Hepatocyte (in vitro differentiated cells): ENCODE measurements around the gene LENEP. TPM values are rescaled to one million over a fixed set of nuclear protein-coding genes. Genes with fewer than 3 reads are reported as not detected.

Experiments used
- DNase-seq: peaks from one replicate; pipeline ENCODE4 v3.0.0-alpha.2; 2016; ENCODE audit warnings: low spot score
- H2AFZ ChIP-seq: fragments of 200-600 bp; sonication (generic); 2 replicates; pipeline ENCODE4 v1.6.0; 2016; ENCODE audit warnings: antibody characterized with exemption, mild to moderate bottlenecking
- H3K27ac ChIP-seq: fragments of 200-600 bp; sonication (generic); 2 replicates; pipeline ENCODE4 v1.5.1; 2016; ENCODE audit warnings: mild to moderate bottlenecking
- H3K27me3 ChIP-seq: fragments of 200-600 bp; sonication (generic); 2 replicates; pipeline ENCODE4 v1.6.1; 2016
- H3K36me3 ChIP-seq: fragments of 200-600 bp; sonication (generic); replicated peaks from 2 replicates; pipeline ENCODE4 v1.5.1; 2016; ENCODE audit warnings: low read depth; ENCODE audit not compliant: insufficient read depth
- H3K4me1 ChIP-seq: fragments of 200-600 bp; sonication (generic); 2 replicates; pipeline ENCODE4 v1.5.1; 2016; ENCODE audit warnings: mild to moderate bottlenecking, moderate library complexity; ENCODE audit not compliant: insufficient read depth
- H3K4me2 ChIP-seq: fragments of 200-600 bp; sonication (generic); 2 replicates; pipeline ENCODE4 v1.6.0; 2016
- H3K4me3 ChIP-seq: fragments of 200-600 bp; sonication (generic); 2 replicates; pipeline ENCODE4 v1.5.1; 2016; ENCODE audit warnings: mild to moderate bottlenecking
- H3K79me2 ChIP-seq: fragments of 200-600 bp; sonication (generic); 2 replicates; pipeline ENCODE4 v1.6.0; 2017; ENCODE audit warnings: mild to moderate bottlenecking
- H3K9me2 ChIP-seq: fragments of 200-600 bp; sonication (generic); replicated peaks from 2 replicates; pipeline ENCODE4 v1.6.0; 2017; ENCODE audit warnings: mild to moderate bottlenecking; ENCODE audit not compliant: insufficient read depth
- H3K9me3 ChIP-seq: fragments of 200-600 bp; sonication (generic); 2 replicates; pipeline ENCODE4 v1.5.1; 2016; ENCODE audit warnings: low read depth, mild to moderate bottlenecking
- H4K20me1 ChIP-seq: fragments of 200-600 bp; sonication (generic); 2 replicates; pipeline ENCODE4 v1.6.0; 2016; ENCODE audit warnings: mild to moderate bottlenecking; ENCODE audit not compliant: insufficient read depth, poor library complexity, severe bottlenecking
- EZH2 ChIP-seq: fragments of 200-600 bp; sonication (generic); IDR thresholded peaks from 2 replicates; pipeline ENCODE4 v1.6.1; 2016; ENCODE audit warnings: antibody characterized with exemption, mild to moderate bottlenecking, borderline replicate concordance
- EZH2phosphoT487 ChIP-seq: fragments of 200-600 bp; sonication (generic); IDR thresholded peaks from one replicate; pipeline ENCODE4 v1.6.1; 2018; ENCODE audit warnings: antibody characterized with exemption, mild to moderate bottlenecking, low read depth, moderate library complexity; ENCODE audit not compliant: unreplicated experiment, severe bottlenecking
- WGBS: methylation state at CpG from one replicate; pipeline ENCODE4 v1.1.6; 2016; ENCODE audit warnings: low lambda C conversion rate; ENCODE audit errors: missing lambda C conversion rate; 5-methylcytosine and 5-hydroxymethylcytosine counted together
- polyA plus RNA-seq: library from polyadenylated mRNA; unstranded; fragments of >200 nt; fragmentation: Nextera tagmentation; extraction: Ambion mirVana; gene quantifications from 2 replicates; pipeline ENCODE4 v1.2.1, GENCODE V29; 2016
- total RNA-seq: library from RNA; depleted of rRNA; stranded (reverse); fragments of >200 nt; gene quantifications from 2 replicates; pipeline ENCODE4 v1.2.3, GENCODE V29; 2014
- TF ChIP-seq, protein P1 (sequence below): fragments of 200-600 bp; sonication (generic); IDR thresholded peaks from 2 replicates; pipeline ENCODE4 v1.5.1; 2016; ENCODE audit warnings: antibody characterized with exemption, mild to moderate bottlenecking; ENCODE audit not compliant: poor library complexity

Gene LENEP
- total and polyA plus RNA-seq, 2 experiments from 2014 or later: not detected

DNA sequence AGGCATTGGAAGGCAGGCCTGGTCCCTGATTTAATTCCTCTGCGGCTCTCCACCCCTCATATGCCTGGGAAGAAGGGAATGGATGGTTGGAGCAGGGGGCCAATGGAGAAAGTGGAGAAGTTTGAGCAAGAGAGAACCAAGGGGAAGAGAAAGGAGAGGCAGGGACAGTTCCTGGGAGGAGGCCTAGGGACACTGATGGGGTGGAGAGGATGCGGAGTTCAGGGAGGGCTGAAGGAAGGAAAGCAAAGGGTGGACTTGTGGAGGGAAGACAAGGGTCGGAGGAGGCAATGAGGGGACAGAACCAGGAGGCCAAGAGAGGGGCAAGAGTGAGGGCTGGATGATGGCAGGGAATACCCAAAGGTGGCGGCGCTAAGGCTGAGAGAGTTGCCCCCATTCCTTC, 16.4 kb downstream of the LENEP start:
- Histone ChIP-seq H3K36me3 (no peaks in the 10 kb centered on the region), H4K20me1 (peaks cover 11% of the 10 kb centered on the region)

GRCh38 chr1:155010211-155010918, 17.0 kb downstream of the LENEP start:
- no peak overlapping the region for H3K4me3 ChIP-seq
- 68% methylated on average over 8 of the region's 11 CpGs for WGBS
- H3K27me3 ChIP-seq: no peaks in the 10 kb centered on the region
- peaks cover 67% of the 10 kb centered on the region for H3K79me2 ChIP-seq
- TF ChIP-seq, protein P1, sequence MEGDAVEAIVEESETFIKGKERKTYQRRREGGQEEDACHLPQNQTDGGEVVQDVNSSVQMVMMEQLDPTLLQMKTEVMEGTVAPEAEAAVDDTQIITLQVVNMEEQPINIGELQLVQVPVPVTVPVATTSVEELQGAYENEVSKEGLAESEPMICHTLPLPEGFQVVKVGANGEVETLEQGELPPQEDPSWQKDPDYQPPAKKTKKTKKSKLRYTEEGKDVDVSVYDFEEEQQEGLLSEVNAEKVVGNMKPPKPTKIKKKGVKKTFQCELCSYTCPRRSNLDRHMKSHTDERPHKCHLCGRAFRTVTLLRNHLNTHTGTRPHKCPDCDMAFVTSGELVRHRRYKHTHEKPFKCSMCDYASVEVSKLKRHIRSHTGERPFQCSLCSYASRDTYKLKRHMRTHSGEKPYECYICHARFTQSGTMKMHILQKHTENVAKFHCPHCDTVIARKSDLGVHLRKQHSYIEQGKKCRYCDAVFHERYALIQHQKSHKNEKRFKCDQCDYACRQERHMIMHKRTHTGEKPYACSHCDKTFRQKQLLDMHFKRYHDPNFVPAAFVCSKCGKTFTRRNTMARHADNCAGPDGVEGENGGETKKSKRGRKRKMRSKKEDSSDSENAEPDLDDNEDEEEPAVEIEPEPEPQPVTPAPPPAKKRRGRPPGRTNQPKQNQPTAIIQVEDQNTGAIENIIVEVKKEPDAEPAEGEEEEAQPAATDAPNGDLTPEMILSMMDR: no peak
- TF ChIP-seq EZH2phosphoT487 (no peak), EZH2 (no peak)
- no peaks in the 10 kb centered on the region for H3K9me3 ChIP-seq
- no peak for DNase-seq
- no peak overlapping the region for H2AFZ ChIP-seq
- peaks cover 8% of the 10 kb centered on the region for H4K20me1 ChIP-seq
- no peaks in the 10 kb centered on the region for H3K9me2 ChIP-seq
- H3K4me2 ChIP-seq: peak overlapping the region; percentile 29
- peak overlapping the region; percentile 20 for H3K27ac ChIP-seq
- H3K36me3 ChIP-seq: no peaks in the 10 kb centered on the region
- H3K4me1 ChIP-seq: peaks cover 37% of the 10 kb centered on the region

More for the DNA sequence above, 16.4 kb downstream of the LENEP start:
- Histone ChIP-seq H3K4me2 (no peak overlapping the region), H3K9me3 (no peaks in the 10 kb centered on the region), H3K27ac (no peak overlapping the region), H3K27me3 (no peaks in the 10 kb centered on the region), H3K4me1 (peaks cover 37% of the 10 kb centered on the region), H3K79me2 (peaks cover 73% of the 10 kb centered on the region), H3K9me2 (no peaks in the 10 kb centered on the region), H3K4me3 (no peak overlapping the region), H2AFZ (no peak overlapping the region)
- DNase-seq: no peak
- TF ChIP-seq EZH2 (no peak), EZH2phosphoT487 (no peak)
- TF ChIP-seq, protein P1: no peak
- 99% methylated on average over 5 of the region's 5 CpGs for WGBS

DNA sequence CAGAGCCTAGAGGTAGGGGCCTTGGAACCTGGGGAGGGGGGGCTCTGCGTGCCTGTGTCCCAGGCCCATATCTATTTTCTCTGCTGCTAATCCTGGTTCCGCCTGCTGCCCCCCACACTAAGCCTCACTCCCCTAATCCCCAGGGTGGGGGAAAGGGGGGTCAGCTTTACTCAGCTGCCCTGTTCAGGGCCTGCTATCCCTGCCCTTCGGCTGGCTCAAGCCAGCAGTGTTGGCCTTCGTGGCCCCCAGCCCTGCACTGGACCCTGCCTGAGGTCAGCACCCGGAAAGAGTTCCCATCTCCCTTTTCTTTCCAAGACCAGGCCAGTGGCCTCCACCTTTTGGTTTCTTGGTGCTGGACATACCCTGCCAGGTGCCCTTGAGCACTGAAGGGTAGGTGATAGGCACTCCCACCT, 17.6 kb downstream of the LENEP start:
- Histone ChIP-seq H3K36me3 (no peaks in the 10 kb centered on the region), H3K9me2 (no peaks in the 10 kb centered on the region), H3K4me1 (peaks cover 33% of the 10 kb centered on the region), H4K20me1 (peaks cover 8% of the 10 kb centered on the region), H3K27me3 (no peaks in the 10 kb centered on the region), H3K27ac (peak overlapping the region; percentile 20), H3K9me3 (no peaks in the 10 kb centered on the region), H2AFZ (no peak overlapping the region), H3K4me2 (peak overlapping the region; percentile 29), H3K79me2 (peaks cover 61% of the 10 kb centered on the region), H3K4me3 (no peak overlapping the region)
- no peak for DNase-seq
- WGBS: 64% methylated on average over 5 of the region's 5 CpGs
- TF ChIP-seq EZH2phosphoT487: no peak
- TF ChIP-seq EZH2: no peak
- TF ChIP-seq, protein P1: no peak
